Measurements from ENCODE around the gene USP10. TPM values are rescaled to one million over a fixed set of nuclear protein-coding genes. Genes with fewer than 3 reads are reported as not detected.

USP10 gene
- polyA plus RNA-seq, 3 donors from 2014 or later = 33.8 to 60.6 (median 58.7) TPM

DNA sequence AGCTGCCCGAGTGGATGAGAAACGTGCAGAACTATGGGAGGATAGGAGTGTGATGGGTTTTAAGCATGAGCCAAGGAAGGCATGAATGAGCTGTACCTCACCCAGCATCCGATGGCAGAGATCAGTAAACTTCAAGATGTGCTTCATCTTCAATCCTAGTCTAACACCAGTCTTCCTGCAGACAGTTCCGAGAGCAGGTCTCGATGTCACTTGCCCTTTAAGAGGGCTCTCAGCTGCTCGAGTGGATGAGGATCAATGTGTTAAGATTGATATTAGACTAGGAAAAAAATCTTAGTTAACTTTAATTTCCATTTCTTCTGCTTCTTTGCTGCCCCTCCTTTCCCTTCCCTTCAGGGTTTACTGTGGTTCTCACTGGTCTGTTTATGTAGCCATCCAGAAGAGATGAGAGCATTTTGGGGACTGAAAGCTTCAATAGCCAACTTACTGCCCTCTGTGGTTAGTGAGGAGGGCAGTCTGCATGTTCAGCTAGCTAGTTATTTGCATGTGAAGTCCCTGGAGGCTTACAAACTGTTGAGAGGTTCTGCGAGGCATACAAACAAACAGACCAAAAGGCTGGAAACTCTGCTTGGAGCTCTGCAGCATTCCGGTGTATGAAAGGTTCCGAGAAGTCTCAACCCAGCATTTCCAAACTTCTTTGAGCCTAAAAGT lies 36.2 kb upstream of the USP10 start:
- Mint-ChIP-seq H3K4me1 (peaks cover 0 to 3% of the 10 kb centered on the region in 2 donors), H3K4me3 (no peak overlapping the region), H3K27ac (no peak overlapping the region), H3K27me3 (ENCODE audit: low read depth in 3 of 3) (peaks cover 0 to 1% (median under 1%) of the 10 kb centered on the region in 3 donors), H3K9me3 (no peaks in the 10 kb centered on the region), H3K36me3 (peaks cover 4 to 48% (median 10%) of the 10 kb centered on the region in 3 donors)
- DNase-seq = no peak

GRCh38 chr16:84665359-84665758 lies 34.4 kb upstream of the USP10 start:
- no peak overlapping the region for H3K4me3 Mint-ChIP-seq
- H3K27ac Mint-ChIP-seq = no peak overlapping the region
- H3K36me3 Mint-ChIP-seq = peaks cover 4 to 35% (median 10%) of the 10 kb centered on the region in 3 donors
- H3K27me3 Mint-ChIP-seq (ENCODE audit: low read depth in 3 of 3) = peaks cover 0 to 1% (median 0%) of the 10 kb centered on the region in 3 donors
- DNase-seq = no peak
- H3K9me3 Mint-ChIP-seq = no peaks in the 10 kb centered on the region
- no peaks in the 10 kb centered on the region for H3K4me1 Mint-ChIP-seq

- no peak for DNase-seq
- Mint-ChIP-seq H3K4me1 (no peaks in the 10 kb centered on the region), H3K9me3 (no peaks in the 10 kb centered on the region), H3K27ac (no peak overlapping the region), H3K27me3 (ENCODE audit: low read depth in 3 of 3) (peaks cover 0 to 1% (median 0%) of the 10 kb centered on the region in 3 donors), H3K36me3 (peaks cover 4 to 35% (median 10%) of the 10 kb centered on the region in 3 donors), H3K4me3 (no peak overlapping the region)
These were observed 34.0 kb upstream of the USP10 start for GRCh38 chr16:84665843-84666242.

- no peak overlapping the region for H3K4me3 Mint-ChIP-seq
- H3K4me1 Mint-ChIP-seq = peaks cover 0 to 4% of the 10 kb centered on the region in 2 donors
- H3K27me3 Mint-ChIP-seq (ENCODE audit: low read depth in 3 of 3) = peaks cover 0 to 3% (median 2%) of the 10 kb centered on the region in 3 donors
- DNase-seq = no peak
- H3K27ac Mint-ChIP-seq = no peak overlapping the region
- H3K36me3 Mint-ChIP-seq = peaks cover 4 to 20% (median 7%) of the 10 kb centered on the region in 3 donors
- no peaks in the 10 kb centered on the region for H3K9me3 Mint-ChIP-seq
These were observed 32.0 kb upstream of the USP10 start for GRCh38 chr16:84667600-84668309.

DNA sequence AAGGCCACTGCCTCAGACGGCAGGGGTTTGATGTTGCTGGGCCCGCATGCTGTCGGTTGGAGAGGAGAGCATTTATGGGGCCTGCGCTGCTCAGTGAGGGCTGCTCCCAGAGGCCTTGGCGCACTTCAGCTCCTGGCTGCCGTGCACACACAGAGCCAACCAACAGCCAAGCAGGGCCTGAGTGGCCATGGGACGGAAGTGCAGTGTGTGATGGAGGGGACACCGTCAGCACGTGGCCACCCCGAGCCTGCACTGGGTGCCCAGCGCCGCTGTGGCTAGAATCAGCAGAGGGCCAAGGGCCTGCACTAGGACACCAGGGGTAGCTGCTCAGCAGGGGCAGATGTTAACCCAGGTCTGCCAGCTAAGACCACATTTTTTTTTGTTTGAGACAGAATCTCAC lies 29.7 kb upstream of the USP10 start:
- no peak overlapping the region for H3K4me3 Mint-ChIP-seq
- peaks cover 0 to 4% of the 10 kb centered on the region in 2 donors for H3K4me1 Mint-ChIP-seq
- peaks cover 0 to 3% (median 2%) of the 10 kb centered on the region in 3 donors for H3K27me3 Mint-ChIP-seq (ENCODE audit: low read depth in 3 of 3)
- H3K36me3 Mint-ChIP-seq = peaks cover 0 to 13% (median 0%) of the 10 kb centered on the region in 3 donors
- H3K27ac Mint-ChIP-seq = no peak overlapping the region
- H3K9me3 Mint-ChIP-seq = no peaks in the 10 kb centered on the region
- no peak for DNase-seq

- H3K27me3 Mint-ChIP-seq (ENCODE audit: low read depth in 3 of 3) = peaks cover 0 to 3% (median 2%) of the 10 kb centered on the region in 3 donors
- peak; percentile 67 to 73 (median 67) for DNase-seq
- peaks cover 0 to 4% of the 10 kb centered on the region in 2 donors for H3K4me1 Mint-ChIP-seq
- no peaks in the 10 kb centered on the region for H3K9me3 Mint-ChIP-seq
- no peak overlapping the region for H3K4me3 Mint-ChIP-seq
- no peak overlapping the region for H3K27ac Mint-ChIP-seq
- peaks cover 0 to 10% (median 0%) of the 10 kb centered on the region in 3 donors for H3K36me3 Mint-ChIP-seq
These were observed 27.3 kb upstream of the USP10 start for GRCh38 chr16:84672276-84673202.

DNA sequence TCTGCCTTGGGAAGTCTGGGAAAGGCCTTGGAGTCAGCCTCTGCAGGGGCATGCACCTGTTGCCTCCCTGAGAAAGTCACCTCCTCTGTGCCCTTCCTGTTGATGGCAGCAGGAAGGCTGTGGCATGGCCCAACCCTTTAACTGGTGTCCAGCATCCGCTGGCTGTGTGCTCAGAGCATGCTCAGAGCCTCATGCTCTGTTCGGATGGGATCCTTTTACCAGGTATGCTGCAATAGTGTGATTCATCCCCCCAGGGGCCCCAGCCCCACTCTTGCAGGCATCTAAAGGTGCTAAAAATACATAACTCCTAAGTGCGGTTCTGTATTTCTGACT lies 26.6 kb upstream of the USP10 start:
- no peak overlapping the region for H3K4me3 Mint-ChIP-seq
- H3K27me3 Mint-ChIP-seq (ENCODE audit: low read depth in 3 of 3) = peaks cover 0 to 3% (median 2%) of the 10 kb centered on the region in 3 donors
- peaks cover 0 to 4% of the 10 kb centered on the region in 2 donors for H3K4me1 Mint-ChIP-seq
- H3K36me3 Mint-ChIP-seq = peaks cover 0 to 10% (median 0%) of the 10 kb centered on the region in 3 donors
- no peak overlapping the region for H3K27ac Mint-ChIP-seq
- no peaks in the 10 kb centered on the region for H3K9me3 Mint-ChIP-seq
- DNase-seq = no peak

GRCh38 chr16:84673561-84673960 lies 26.2 kb upstream of the USP10 start:
- no peak for DNase-seq

GRCh38 chr16:84675423-84675822 lies 24.4 kb upstream of the USP10 start:
- DNase-seq = no peak
- peaks cover 0 to 10% (median 0%) of the 10 kb centered on the region in 3 donors for H3K36me3 Mint-ChIP-seq
- H3K9me3 Mint-ChIP-seq = no peaks in the 10 kb centered on the region
- H3K4me3 Mint-ChIP-seq = no peak overlapping the region
- H3K4me1 Mint-ChIP-seq = peaks cover 0 to 4% of the 10 kb centered on the region in 2 donors
- H3K27me3 Mint-ChIP-seq (ENCODE audit: low read depth in 3 of 3) = peaks cover 0 to 3% (median 2%) of the 10 kb centered on the region in 3 donors
- no peak overlapping the region for H3K27ac Mint-ChIP-seq

More at GRCh38 chr16:84673561-84673960, 26.2 kb upstream of the USP10 start:
- H3K36me3 Mint-ChIP-seq = peaks cover 0 to 10% (median 0%) of the 10 kb centered on the region in 3 donors
- no peak overlapping the region for H3K27ac Mint-ChIP-seq
- H3K27me3 Mint-ChIP-seq (ENCODE audit: low read depth in 3 of 3) = peaks cover 0 to 3% (median 2%) of the 10 kb centered on the region in 3 donors
- no peak overlapping the region for H3K4me3 Mint-ChIP-seq
- peaks cover 0 to 4% of the 10 kb centered on the region in 2 donors for H3K4me1 Mint-ChIP-seq
- H3K9me3 Mint-ChIP-seq = no peaks in the 10 kb centered on the region

- no peak overlapping the region for H3K27ac Mint-ChIP-seq
- H3K4me1 Mint-ChIP-seq = peaks cover 0 to 4% of the 10 kb centered on the region in 2 donors
- peaks cover 2 to 4% (median 2%) of the 10 kb centered on the region in 3 donors for H3K27me3 Mint-ChIP-seq (ENCODE audit: low read depth in 3 of 3)
- no peak for DNase-seq
- no peak overlapping the region for H3K4me3 Mint-ChIP-seq
- peaks cover 0 to 10% (median 0%) of the 10 kb centered on the region in 3 donors for H3K36me3 Mint-ChIP-seq
- no peaks in the 10 kb centered on the region for H3K9me3 Mint-ChIP-seq
These were observed 23.9 kb upstream of the USP10 start for GRCh38 chr16:84675884-84676283.

- no peaks in the 10 kb centered on the region for H3K9me3 Mint-ChIP-seq
- no peak for DNase-seq
These were observed 22.6 kb upstream of the USP10 start for GRCh38 chr16:84677017-84677803.

GRCh38 chr16:84677849-84678248 lies 22.0 kb upstream of the USP10 start:
- peaks cover 3 to 7% (median 3%) of the 10 kb centered on the region in 3 donors for H3K27me3 Mint-ChIP-seq (ENCODE audit: low read depth in 3 of 3)
- DNase-seq = no peak
- H3K4me1 Mint-ChIP-seq = no peaks in the 10 kb centered on the region
- peaks cover 0 to 10% (median 0%) of the 10 kb centered on the region in 3 donors for H3K36me3 Mint-ChIP-seq
- no peak overlapping the region for H3K27ac Mint-ChIP-seq
- H3K4me3 Mint-ChIP-seq = no peak overlapping the region
- no peaks in the 10 kb centered on the region for H3K9me3 Mint-ChIP-seq

More at GRCh38 chr16:84677017-84677803, 22.6 kb upstream of the USP10 start:
- Mint-ChIP-seq H3K4me3 (no peak overlapping the region), H3K4me1 (peaks cover 0 to 3% of the 10 kb centered on the region in 2 donors), H3K27me3 (ENCODE audit: low read depth in 3 of 3) (peaks cover 3 to 5% (median 3%) of the 10 kb centered on the region in 3 donors), H3K27ac (no peak overlapping the region), H3K36me3 (peaks cover 0 to 10% (median 0%) of the 10 kb centered on the region in 3 donors)

DNA sequence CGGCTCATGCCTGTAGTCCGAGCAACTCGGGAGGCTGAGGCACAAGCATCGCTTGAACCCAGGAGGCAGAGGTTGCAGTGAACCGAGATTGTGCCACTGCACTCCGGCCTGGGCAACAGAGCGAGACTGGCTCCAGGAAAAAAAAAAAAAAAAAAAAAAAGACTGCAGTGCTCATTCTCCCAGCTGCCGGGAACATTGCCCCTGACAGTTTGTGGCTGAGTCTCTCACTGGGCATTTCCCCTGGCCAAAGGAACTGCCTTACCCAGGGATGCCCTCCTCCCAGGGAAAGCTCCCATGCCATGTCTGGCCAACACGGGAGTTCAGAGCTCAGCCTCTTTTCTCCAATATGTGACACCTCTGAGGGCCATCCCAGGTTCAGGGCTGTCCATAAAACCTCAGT lies 21.3 kb upstream of the USP10 start:
- no peaks in the 10 kb centered on the region for H3K9me3 Mint-ChIP-seq
- H3K36me3 Mint-ChIP-seq = peaks cover 0 to 10% (median 0%) of the 10 kb centered on the region in 3 donors
- no peak for DNase-seq
- H3K4me3 Mint-ChIP-seq = no peak overlapping the region
- no peak overlapping the region for H3K27ac Mint-ChIP-seq
- no peaks in the 10 kb centered on the region for H3K4me1 Mint-ChIP-seq
- peaks cover 3 to 7% (median 3%) of the 10 kb centered on the region in 3 donors for H3K27me3 Mint-ChIP-seq (ENCODE audit: low read depth in 3 of 3)

All from immature natural killer cell (primary cell).